Metanephros (tissue), 1 donor: ENCODE results near the gene CDK14. TPM values are rescaled to one million over a fixed set of nuclear protein-coding genes. Genes with fewer than 3 reads are reported as not detected.

ENCODE experiments used
- total RNA-seq: library from RNA; depleted of rRNA; stranded (reverse); fragments of >200 nt; gene quantifications from one replicate; pipeline ENCODE4 v1.2.3, GENCODE V29; 2014

Gene CDK14
- 69.2 TPM for total RNA-seq

GRCh38 chr7:90595801-90596670 is at the start of gene CDK14:
TSS of gene CDK14 (plus strand) at chr7:90596321. CDS start at chr7:90596628, 307 bp downstream.

Other genes with a start within 250 kb of the CDK14 start
- gene GTPBP10, start 249.6 kb upstream of the CDK14 start, total RNA-seq = 10.5 TPM
- gene CLDN12, start 192.9 kb upstream of the CDK14 start, total RNA-seq = 39.9 TPM
- gene PTTG1IP2, start 126.7 kb upstream of the CDK14 start, total RNA-seq = not detected